Fibroblast of skin of back (primary cell): ENCODE measurements around the gene CENATAC. TPM values are rescaled to one million over a fixed set of nuclear protein-coding genes. Genes with fewer than 3 reads are reported as not detected.
A peak's percentile ranks its signal among the peaks of the same experiment; 100 is the strongest.
"Not testable (repeated sequence)": the region's sequence is repeated elsewhere in the genome, so short reads cannot be mapped to it uniquely, and the experiment has no call there.

ENCODE experiments used
- DNase-seq: peaks from one replicate; pipeline ENCODE4 v3.0.0-alpha.2; 2013
- polyA plus RNA-seq, 2 experiments: library from polyadenylated mRNA; unstranded; fragments of 120-200 nt; gene quantifications; one replicate each; pipeline ENCODE4 v1.2.1, GENCODE V29; 2013; ENCODE audit not compliant: insufficient read length in 2 of 2

CENATAC gene, protein sequence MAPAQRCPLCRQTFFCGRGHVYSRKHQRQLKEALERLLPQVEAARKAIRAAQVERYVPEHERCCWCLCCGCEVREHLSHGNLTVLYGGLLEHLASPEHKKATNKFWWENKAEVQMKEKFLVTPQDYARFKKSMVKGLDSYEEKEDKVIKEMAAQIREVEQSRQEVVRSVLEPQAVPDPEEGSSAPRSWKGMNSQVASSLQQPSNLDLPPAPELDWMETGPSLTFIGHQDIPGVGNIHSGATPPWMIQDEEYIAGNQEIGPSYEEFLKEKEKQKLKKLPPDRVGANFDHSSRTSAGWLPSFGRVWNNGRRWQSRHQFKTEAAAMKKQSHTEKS
- 11.9 TPM for polyA plus RNA-seq (2013, experiment 1 of 2; ENCODE audit: insufficient read length)
- 9.2 TPM for polyA plus RNA-seq (2013, experiment 2 of 2; ENCODE audit: insufficient read length)

DNA sequence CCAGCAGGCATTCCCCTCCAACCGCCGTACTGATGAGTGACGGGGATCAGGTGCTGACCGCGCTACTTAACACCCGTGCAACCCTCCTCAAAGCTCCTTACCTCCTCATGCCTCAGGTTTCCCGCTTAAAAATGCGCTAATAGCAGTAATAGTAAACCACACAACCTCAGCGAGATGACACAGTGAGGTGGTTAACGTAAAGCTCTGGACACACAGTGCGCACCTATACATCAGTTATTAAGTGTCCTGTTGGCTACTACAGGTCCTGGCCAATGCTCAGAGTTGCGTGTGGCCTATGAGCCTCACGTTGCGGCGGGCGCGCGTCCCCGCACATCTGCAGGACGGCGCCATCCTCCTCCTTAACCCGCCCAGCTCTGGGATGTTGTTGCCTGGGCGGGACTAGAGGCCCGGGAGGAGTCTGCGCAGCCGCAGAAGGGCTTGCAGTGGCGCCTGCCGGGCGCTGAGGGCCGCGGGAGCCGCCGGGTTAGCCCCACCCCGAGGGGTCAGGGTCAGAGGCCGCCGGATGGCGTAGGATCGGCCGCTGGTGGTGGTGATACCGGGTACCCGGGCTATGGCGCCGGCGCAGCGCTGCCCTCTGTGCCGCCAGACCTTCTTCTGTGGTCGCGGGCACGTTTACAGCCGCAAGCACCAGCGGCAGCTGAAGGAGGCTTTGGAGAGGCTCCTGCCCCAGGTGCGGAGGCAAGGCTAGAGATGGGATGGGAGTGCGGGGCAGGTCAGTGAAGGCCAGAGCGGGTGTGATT, at the start of gene CENATAC:
CENATAC (plus strand) TSS at position 512 of the 761 bp plus-strand sequence; CDS start at position 572, 60 bp downstream.
- peak; percentile 87 for DNase-seq

GRCh38 chr11:118953265-118953664, 44.7 kb upstream of the CENATAC start:
- peak; percentile 31 for DNase-seq

DNA sequence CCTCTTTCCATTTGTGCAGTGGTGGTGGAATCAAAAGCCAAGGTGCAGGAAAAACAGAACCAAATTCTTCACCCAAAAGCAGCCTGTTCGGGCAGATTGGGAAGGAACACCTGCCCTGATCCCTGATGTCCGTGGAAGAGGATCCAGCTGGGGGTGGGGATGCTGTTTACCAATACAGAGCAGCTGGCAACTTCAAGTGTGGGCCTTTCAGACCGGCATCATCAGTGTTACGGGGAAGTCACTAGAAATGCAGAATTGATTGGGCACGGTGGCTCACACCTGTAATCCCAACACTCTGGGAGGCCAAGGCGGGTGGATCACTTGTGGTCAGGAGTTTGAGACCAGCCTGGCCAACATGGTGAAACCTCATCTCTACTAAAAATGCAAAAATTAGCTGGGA, 44.0 kb upstream of the CENATAC start:
- DNase-seq: not testable (repeated sequence)

DNA sequence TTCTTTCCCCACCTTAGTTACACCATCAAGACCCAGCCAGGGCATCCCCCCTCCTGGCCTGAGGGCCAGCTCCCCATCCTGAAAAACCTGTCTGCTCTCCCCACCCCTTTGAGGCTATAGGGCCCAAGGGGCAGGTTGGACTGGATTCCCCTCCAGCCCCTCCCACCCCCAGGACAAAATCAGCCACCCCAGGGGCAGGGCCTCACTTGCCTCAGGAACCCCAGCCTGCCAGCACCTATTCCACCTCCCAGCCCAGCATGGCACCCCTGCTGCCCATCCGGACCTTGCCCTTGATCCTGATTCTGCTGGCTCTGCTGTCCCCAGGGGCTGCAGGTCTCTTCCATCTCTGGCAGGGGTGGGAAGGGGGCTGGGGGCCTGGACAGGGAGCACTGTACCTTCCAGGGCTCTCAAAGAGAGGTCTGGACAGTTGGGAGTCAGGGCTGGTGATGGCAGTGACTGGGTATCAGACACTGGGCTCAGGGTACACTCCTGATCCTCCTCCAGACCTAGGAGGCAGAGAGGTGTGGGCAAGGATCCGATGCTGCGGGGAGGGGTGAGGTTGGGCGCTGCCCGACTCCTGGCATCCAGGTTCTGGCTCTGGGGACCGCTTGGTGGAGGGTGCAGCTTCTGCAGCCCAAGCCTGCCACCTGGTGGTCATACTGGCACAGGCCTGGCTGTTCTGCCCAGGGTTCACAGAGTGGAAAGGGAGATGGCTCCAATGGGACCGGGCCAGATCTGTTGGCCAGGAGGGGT, 41.7 kb upstream of the CENATAC start, which contains the start of gene UPK2:
UPK2 (plus strand) TSS at position 205 of the 753 bp plus-strand sequence; CDS start at position 258, 53 bp downstream.
- DNase-seq: peak; percentile 75

- DNase-seq: no peak
Measured at GRCh38 chr11:118956847-118957469, 41.0 kb upstream of the CENATAC start.

DNA sequence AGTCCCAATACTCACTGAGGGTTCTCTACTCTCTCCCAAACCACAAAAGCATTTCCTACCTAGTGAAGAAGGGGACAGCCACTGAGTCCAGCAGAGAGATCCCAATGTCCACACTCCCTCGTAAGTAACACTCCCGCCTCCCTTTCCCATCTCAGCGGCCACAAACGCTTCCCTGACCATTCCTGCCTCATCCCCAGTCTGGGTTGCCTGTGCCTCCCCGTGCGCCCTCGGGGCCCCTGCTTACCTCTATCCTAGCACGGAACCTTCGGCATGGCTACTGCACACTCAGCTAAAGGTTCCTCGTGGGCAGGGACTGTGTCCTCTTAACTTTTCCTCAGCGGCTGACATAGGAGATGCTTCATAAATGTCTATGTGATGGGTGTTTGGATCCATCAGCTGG, 40.4 kb upstream of the CENATAC start:
- no peak for DNase-seq

- DNase-seq: no peak
Measured at GRCh38 chr11:118957968-118958367, 40.0 kb upstream of the CENATAC start.

GRCh38 chr11:118958577-118958976, 39.4 kb upstream of the CENATAC start:
- DNase-seq: no peak

GRCh38 chr11:118961189-118961588, 36.7 kb upstream of the CENATAC start:
- DNase-seq: no peak

DNA sequence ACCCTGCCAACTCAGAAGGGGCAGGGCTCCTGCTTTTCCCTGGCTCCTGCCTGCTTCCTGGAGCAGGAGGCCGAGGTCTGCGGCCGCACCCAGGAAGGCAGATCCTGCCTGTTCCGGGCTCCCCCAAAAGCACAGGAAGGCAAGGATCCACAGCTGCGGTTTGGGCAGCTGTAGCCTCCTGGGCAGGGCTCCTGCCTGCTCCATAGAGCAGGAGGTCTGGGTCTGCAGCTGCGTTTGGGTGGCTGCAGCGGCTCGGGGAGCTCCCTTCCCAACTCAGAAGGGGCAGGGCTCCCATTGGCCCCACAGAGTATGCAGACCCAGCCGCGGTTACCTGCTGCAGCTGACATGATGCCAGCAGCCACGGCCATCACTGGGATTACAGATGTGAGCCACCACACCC, 36.3 kb upstream of the CENATAC start:
- DNase-seq: no peak

DNA sequence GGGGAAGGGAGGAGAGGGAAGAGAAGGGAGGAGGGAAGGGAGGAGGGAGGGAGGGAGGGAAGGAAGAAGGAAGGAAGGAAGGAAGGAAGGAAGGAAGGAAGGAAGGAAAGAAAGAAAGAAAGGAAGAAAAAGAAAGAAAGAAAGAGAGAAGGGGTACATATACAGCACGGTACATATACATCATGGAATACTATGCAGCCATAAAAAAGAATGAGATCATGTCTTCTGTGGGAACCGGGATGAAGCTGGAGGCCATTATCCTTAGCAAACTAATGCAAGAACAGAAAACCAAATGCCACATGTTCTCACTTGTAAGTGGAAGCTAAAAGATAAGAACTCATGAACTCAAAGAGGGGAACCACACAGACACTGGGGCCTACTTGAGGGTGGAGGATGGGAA, 28.4 kb upstream of the CENATAC start:
- DNase-seq: not testable (repeated sequence)

- DNase-seq: no peak
Measured at GRCh38 chr11:118971646-118972045, 26.3 kb upstream of the CENATAC start, which contains the start of gene FOXR1. Gene FOXR1, plus strand, starts transcription at chr11:118971761. Its CDS starts 171 bp downstream, at chr11:118971932.

GRCh38 chr11:118973985-118974384, 24.0 kb upstream of the CENATAC start:
- no peak for DNase-seq

- no peak for DNase-seq
Measured at GRCh38 chr11:118975771-118976709, 21.9 kb upstream of the CENATAC start.

DNA sequence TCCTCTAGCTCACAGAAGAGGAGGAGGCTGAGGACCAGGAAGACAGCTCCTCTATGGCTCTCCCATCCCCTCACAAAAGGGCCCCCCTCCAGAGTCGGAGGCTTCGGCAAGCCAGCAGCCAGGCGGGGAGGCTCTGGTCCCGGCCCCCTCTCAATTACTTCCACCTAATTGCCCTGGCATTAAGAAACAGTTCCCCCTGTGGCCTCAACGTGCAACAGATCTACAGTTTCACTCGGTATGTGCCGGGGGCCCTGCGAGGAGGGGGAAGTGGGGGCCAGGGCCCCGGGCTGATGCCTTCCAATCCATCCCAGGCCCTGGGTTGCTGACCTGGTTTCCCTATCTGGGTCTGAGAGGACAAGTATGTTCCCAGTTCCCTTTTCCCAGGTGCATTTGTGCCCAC, 18.5 kb upstream of the CENATAC start:
- no peak for DNase-seq

- no peak for DNase-seq
Measured at GRCh38 chr11:118980191-118980881, 17.6 kb upstream of the CENATAC start.

DNA sequence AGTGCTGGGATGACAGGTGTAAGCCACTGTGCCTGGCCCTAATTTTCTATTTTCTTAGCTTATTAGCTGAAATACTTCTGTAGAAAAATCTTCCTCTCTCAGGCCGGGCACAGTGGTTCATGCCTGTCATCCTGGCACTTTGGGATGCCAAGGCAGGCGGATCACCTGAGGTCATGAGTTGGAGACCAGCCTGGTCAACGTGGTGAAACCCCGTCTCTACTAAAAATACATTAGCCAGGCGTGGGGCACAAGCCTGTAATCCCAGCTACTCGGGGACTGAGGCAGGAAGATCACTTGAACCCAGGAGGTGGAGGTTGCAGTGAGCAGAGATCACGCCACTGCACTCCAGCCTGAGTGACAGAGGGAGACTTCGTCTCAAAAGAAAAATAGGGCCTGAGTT, 13.6 kb upstream of the CENATAC start:
- DNase-seq: not testable (repeated sequence)

DNA sequence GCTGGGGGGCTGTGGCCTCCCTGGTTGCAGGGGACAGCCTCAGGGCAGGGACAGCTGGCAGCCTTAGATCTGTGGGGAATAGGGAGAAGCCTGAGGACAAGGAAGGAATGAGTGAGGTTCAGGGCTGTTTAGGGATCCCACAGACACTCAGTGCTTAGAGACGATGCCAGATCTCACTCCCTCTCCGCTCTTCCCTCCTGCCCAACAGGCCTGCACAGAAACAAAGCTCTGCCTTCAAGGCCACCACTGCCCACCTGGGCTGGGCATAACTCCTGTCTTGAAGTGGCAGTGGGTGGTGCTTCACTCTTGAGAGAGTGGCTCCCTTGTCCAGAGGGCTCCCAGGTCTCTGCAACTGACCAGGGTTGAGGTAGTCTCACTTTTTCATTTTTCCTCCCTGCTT, 13.1 kb upstream of the CENATAC start:
- no peak for DNase-seq

GRCh38 chr11:118988280-118988679, 9.7 kb upstream of the CENATAC start:
- no peak for DNase-seq

GRCh38 chr11:118991486-118992038, 6.4 kb upstream of the CENATAC start:
- not testable (repeated sequence) for DNase-seq
